Superior temporal gyrus (tissue), 1 donor: Measurements from ENCODE around the gene QRICH2.
"Not testable (repeated sequence)": the region's sequence is repeated elsewhere in the genome, so short reads cannot be mapped to it uniquely, and the experiment has no call there.

Experiments used
- DNase-seq: peaks from one replicate; pipeline ENCODE4 v3.0.0-alpha.2; 2016; ENCODE audit errors: extremely low spot score

QRICH2 gene, protein sequence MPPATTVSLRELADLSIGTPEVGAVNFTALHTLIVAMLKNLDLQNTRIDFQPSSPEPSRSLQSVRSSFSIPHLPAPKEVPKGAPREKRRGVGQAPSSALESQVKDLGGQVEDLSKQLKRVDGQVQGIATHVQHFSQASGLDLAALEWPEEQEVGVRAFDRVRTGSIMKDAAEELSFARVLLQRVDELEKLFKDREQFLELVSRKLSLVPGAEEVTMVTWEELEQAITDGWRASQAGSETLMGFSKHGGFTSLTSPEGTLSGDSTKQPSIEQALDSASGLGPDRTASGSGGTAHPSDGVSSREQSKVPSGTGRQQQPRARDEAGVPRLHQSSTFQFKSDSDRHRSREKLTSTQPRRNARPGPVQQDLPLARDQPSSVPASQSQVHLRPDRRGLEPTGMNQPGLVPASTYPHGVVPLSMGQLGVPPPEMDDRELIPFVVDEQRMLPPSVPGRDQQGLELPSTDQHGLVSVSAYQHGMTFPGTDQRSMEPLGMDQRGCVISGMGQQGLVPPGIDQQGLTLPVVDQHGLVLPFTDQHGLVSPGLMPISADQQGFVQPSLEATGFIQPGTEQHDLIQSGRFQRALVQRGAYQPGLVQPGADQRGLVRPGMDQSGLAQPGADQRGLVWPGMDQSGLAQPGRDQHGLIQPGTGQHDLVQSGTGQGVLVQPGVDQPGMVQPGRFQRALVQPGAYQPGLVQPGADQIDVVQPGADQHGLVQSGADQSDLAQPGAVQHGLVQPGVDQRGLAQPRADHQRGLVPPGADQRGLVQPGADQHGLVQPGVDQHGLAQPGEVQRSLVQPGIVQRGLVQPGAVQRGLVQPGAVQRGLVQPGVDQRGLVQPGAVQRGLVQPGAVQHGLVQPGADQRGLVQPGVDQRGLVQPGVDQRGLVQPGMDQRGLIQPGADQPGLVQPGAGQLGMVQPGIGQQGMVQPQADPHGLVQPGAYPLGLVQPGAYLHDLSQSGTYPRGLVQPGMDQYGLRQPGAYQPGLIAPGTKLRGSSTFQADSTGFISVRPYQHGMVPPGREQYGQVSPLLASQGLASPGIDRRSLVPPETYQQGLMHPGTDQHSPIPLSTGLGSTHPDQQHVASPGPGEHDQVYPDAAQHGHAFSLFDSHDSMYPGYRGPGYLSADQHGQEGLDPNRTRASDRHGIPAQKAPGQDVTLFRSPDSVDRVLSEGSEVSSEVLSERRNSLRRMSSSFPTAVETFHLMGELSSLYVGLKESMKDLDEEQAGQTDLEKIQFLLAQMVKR (N-terminal part only)

GRCh38 chr17:76307966-76308338 lies at the start of gene QRICH2:
Gene QRICH2, minus strand, starts transcription at chr17:76308276. Its CDS starts 278 bp downstream, at chr17:76307998.
- DNase-seq = no peak

DNA sequence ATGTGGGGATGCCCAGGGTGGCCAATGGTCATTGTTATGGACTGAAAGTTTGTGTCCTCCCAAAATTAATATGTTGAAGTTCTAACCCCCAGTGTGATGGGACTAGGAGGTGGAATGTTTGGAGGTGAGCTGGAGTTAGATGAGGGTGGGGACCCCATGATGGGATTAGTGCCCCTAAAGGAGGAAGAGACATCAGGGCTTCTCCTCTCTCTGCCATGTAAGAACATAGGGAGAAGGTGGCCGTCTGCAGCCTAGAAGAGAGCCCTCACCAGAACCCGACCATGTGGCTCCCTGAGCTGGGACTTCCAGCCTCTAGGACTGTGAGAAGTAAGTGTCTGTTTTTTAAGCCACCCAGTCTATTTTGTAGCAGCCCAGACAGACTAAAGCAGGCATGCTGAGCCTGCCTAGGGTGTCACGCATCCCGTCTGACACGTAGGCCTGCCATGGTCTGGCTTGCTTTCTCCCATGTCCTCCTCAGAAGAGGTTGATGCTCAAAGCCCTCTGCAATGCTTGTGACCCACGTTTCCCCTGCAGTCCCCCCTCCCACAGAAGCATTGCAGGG lies 49.6 kb upstream of the QRICH2 start:
- DNase-seq = no peak

- DNase-seq = no peak
Measured at GRCh38 chr17:76356803-76357456, 48.9 kb upstream of the QRICH2 start.

- no peak for DNase-seq
Measured at GRCh38 chr17:76354747-76355310, 46.8 kb upstream of the QRICH2 start.

- no peak for DNase-seq
Measured at GRCh38 chr17:76354317-76354729, 46.2 kb upstream of the QRICH2 start.

DNA sequence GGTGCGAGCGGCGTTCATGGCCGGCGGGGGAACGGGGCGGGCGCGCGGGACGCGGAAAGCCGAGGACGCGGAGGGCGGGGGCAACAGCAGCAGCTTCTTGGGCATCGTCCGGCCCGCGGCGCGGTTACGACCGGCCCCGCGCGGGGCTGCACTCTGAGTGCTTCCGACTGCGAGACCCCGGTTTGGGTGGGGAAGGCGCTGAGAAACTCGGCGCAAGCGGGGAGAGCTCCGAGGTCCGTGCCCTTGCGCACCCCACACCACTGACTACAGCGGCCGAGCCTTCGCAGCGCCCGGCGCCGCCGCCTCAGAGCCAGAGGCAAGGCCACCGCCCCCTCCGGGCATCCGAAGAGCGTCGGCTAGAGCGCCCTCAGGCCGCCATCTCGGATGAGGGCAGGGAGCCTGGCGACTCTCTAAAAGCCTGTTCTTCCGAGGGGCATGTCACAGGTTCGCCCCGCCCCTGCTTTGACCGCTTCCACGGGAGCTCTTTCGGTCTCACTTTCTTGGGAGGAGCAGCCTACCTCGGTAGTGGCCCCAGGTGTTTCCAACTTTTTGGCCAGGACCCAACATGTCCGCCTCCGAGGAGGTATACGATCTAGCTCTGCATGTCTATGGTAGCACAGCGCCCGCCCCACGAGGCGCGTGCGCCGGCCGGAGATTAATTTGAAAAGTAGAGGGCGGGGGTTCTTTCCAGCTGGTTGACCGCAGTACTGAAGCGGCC lies 45.7 kb upstream of the QRICH2 start, which contains the start of gene PRPSAP1:
TSS of gene PRPSAP1 (minus strand) at position 318 of the 718 bp plus-strand sequence. CDS start at position 105, 213 bp downstream.
- peak; percentile 94 for DNase-seq

GRCh38 chr17:76353004-76353598 lies 45.0 kb upstream of the QRICH2 start:
- DNase-seq = no peak

DNA sequence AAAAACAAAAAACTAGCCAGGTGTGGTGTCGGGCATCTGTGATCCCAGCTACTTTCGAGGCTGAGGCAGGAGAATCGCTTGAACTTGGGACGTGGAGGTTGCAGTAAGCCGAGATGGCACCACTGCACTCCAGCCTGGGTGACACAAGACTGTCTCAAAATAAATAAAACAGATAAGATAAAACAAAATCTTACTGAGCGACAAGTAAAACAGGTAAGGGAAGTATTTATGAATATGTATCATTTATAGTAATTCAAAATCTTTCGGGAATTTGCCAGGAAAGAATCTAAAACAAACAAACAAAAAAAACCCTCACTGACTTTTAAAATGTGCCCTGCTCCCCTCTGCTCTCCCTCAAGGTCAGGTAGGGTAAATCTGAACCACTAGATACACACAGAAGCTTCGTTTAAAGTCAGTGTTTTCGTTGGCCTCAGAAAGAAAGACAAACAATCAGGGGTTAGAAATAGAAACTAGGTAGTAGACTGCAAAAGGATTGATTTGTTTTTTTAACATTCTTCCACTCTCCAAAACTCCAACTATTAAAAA lies 43.5 kb upstream of the QRICH2 start:
- DNase-seq = no peak

- no peak for DNase-seq
Measured at GRCh38 chr17:76350463-76350862, 42.4 kb upstream of the QRICH2 start.

DNA sequence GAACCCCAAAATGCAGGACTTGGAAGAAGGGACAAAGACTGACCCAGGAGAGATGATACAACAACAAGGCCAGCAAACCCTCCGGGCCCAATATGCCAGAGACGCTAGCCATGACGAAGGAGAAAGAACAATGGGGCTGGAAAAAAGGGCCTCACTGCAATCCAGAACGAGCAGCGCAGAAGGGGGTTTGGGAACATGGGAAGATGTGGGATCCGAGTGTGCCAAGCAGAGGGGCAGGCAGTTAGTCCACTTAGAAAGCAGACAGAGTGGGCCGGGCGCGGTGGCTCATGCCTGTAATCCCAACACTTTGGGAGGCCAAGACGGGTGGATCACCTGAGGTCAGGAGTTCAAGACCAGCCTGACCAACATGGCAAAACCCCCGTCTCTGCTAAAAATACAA lies 38.9 kb upstream of the QRICH2 start:
- not testable (repeated sequence) for DNase-seq

DNA sequence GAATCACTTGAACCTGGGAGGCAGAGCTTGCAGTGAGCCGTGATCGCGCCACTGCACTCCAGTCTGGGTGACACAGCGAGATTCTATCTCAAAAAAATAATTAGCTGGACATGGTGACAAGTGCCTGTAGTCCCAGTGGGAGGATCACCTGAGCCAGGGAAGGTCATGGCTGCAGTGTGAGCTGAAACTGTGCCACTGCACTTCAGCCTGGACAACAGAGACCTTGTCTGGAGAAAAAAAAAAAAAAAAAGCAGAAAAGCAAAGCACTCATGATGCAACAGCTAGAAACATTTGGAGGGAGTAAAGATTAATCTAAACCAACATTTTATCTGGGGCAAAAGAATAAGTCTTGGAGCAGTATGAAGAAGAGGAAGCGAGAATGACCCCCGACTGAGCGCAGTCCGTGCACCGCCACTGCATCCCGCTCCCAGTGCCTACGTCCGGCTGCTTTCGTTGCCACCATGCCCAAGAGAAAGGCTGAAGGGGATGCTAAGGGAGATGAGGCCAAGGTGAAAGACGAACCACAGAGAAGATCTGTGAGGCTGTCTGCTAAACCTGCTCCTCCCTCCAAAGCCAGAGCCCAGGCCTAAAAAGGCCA lies 37.4 kb upstream of the QRICH2 start:
- DNase-seq = no peak

GRCh38 chr17:76343106-76343505 lies 35.0 kb upstream of the QRICH2 start:
- no peak for DNase-seq

DNA sequence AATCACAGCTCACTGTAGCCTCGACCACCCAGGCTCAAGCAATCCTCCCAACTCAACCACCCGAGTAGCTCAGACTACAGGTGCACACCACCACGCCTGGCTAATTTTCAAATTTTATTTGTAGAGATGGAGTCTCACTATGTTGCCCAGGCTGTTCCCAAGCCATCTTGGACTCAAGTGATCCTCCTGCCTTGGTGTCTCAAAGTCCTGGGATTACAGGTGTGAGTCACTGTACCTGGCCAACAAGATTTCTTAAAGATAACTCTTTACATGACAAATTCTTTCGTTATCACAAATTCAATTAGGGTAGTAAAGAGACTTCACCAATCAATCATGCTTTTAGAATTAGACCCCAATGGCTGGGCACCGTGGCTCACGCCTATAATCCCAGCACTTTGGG lies 33.2 kb upstream of the QRICH2 start:
- DNase-seq = no peak

DNA sequence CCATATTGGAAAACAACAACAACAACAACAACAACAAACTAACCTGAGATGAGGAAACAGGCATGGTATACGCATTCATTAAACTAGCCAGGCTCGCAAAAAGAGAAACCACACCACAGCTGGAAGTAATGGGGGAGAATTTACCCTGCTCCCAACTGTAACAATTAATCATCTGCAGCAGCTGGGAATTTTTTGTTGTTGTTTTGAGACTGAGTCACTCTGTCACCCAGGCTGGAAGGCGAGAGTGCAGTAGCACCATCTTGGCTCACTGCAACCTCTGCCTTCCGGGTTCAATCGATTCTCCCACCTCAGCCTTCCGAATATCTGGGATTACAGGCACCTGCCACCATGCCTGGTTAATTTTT lies 29.3 kb upstream of the QRICH2 start:
- DNase-seq = no peak

DNA sequence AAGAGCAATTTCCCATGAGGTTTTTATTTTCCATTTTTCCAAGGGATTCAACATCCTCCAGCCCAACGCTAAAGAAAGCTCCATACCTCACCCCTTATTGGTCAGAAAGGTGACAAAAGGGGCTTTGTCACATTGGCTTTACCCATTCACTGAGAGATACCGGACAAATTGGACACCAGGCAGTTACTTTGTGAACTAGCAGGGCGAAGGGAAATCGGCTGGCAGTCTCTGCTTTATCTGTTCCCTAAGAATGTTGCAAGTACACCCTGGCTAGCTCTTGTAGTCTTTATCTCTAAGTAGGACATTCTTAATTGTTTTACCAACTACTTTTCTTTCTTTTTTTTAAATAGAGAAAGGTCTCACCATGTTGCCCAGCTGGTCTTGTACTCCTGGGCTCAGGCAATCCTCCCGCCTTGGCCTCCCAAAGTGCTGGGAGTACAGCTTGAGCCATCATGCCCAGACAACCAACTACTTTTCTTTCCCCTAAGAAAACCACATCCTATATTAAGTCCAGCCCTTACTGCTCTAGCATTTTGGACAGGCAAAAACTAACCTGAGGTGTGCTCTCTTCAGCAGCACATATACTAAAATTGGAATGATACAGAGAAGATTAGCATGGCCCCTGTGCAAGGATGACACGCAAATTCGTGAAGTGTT lies 28.8 kb upstream of the QRICH2 start:
- DNase-seq = no peak

GRCh38 chr17:76335716-76336381 lies 27.8 kb upstream of the QRICH2 start:
- DNase-seq = no peak

DNA sequence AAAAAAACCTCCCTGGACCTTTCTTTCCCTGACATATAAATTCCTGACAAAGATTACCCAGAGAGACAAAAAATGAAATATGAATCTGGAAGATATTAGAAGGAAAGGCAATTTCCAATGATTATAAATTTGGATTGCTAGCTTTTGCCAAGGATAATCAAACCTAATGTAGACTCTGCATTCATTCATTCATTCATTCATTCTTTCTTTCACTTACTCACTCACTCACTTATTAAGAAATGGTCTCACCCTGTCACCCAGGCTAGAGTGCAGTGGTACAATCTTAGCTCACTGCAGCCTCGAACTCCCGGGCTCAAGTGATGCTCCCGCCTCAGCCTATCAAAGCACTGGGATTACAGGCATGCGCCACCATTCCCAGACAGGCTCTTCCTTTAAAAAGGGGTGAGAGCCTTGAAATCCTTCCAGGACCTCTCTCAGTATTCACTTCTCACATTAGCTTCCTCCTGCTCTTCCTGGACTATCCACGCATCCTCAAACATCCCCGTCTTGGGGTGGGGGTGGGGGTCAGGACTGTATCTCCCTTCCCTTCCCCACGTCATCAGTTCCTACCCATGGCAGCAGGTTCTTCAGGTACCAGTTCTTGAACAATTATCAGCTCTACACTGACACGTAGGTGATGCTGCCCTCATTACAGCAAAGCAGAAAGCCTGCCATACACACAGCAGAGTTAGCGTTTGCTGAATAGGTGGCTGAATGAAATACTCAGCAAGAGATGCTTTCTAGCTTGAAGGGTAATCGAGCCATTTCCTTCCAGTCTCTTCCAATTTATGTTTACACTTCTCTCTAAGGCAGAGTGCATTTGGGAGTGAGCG lies 25.8 kb upstream of the QRICH2 start:
- DNase-seq = no peak
